Progenitor cell of endocrine pancreas (in vitro differentiated cells): ENCODE measurements around the gene LCOR. TPM values are rescaled to one million over a fixed set of nuclear protein-coding genes. Genes with fewer than 3 reads are reported as not detected.

ENCODE experiments used
- DNase-seq: peaks from one replicate; pipeline ENCODE4 v3.0.0; 2021; ENCODE audit warnings: low spot score; ENCODE audit not compliant: unreplicated experiment
- H3K27ac Mint-ChIP-seq: 2 replicates; pipeline ENCODE4 v1.8.0; 2021; ENCODE audit warnings: mild to moderate bottlenecking, moderate library complexity, mixed read lengths
- H3K27me3 Mint-ChIP-seq: 2 replicates; pipeline ENCODE4 v1.8.0; 2021; ENCODE audit warnings: mixed read lengths
- H3K36me3 Mint-ChIP-seq: 2 replicates; pipeline ENCODE4 v1.8.0; 2022; ENCODE audit warnings: mixed read lengths; ENCODE audit not compliant: insufficient read depth
- H3K4me1 Mint-ChIP-seq: 2 replicates; pipeline ENCODE4 v1.8.0; 2021; ENCODE audit warnings: low read depth, mixed read lengths
- H3K4me3 Mint-ChIP-seq: 2 replicates; pipeline ENCODE4 v1.8.0; 2021; ENCODE audit warnings: low read depth, mild to moderate bottlenecking, moderate library complexity, mixed read lengths
- H3K9me3 Mint-ChIP-seq: 2 replicates; pipeline ENCODE4 v1.8.0; 2021; ENCODE audit warnings: low read depth, mixed read lengths
- total RNA-seq: library from RNA; stranded (reverse); gene quantifications from 2 replicates; pipeline ENCODE4 v1.2.1, GENCODE V29; 2021
- TF ChIP-seq, protein P1 (sequence below): fragments of 200-600 bp; sonication (generic); IDR thresholded peaks from one replicate; pipeline ENCODE4 v1.5.0; 2021; ENCODE audit warnings: antibody characterized with exemption, mild to moderate bottlenecking; ENCODE audit not compliant: unreplicated experiment

LCOR gene
- total RNA-seq, 1 donor from 2014 or later = 88.6 TPM

DNA sequence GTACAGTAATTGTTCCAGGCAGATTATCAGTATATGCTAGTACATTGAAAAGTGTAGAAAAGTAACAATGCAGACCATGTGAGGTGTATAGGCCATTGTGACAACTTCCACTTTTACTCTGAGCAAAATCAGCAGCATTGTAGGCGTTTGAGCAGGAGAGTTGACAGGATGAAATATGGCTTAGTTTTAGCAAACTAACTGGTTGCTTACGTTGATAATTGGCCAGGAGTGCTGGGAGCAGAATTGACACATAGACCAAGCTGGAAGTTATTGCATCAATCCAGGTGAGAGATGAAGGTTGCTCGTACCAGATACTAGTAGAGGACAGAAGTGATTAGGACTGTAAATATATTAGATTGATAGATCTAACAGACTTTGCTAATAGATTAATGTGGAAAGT is 46.0 kb downstream of the LCOR start:
- Mint-ChIP-seq H3K9me3 (no peaks in the 10 kb centered on the region), H3K27me3 (no peaks in the 10 kb centered on the region), H3K36me3 (peaks cover 5% of the 10 kb centered on the region), H3K4me3 (no peak overlapping the region), H3K4me1 (peaks cover 19% of the 10 kb centered on the region), H3K27ac (peak overlapping the region; percentile 33)
- DNase-seq = no peak
- TF ChIP-seq, protein P1, sequence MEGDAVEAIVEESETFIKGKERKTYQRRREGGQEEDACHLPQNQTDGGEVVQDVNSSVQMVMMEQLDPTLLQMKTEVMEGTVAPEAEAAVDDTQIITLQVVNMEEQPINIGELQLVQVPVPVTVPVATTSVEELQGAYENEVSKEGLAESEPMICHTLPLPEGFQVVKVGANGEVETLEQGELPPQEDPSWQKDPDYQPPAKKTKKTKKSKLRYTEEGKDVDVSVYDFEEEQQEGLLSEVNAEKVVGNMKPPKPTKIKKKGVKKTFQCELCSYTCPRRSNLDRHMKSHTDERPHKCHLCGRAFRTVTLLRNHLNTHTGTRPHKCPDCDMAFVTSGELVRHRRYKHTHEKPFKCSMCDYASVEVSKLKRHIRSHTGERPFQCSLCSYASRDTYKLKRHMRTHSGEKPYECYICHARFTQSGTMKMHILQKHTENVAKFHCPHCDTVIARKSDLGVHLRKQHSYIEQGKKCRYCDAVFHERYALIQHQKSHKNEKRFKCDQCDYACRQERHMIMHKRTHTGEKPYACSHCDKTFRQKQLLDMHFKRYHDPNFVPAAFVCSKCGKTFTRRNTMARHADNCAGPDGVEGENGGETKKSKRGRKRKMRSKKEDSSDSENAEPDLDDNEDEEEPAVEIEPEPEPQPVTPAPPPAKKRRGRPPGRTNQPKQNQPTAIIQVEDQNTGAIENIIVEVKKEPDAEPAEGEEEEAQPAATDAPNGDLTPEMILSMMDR = no peak

DNA sequence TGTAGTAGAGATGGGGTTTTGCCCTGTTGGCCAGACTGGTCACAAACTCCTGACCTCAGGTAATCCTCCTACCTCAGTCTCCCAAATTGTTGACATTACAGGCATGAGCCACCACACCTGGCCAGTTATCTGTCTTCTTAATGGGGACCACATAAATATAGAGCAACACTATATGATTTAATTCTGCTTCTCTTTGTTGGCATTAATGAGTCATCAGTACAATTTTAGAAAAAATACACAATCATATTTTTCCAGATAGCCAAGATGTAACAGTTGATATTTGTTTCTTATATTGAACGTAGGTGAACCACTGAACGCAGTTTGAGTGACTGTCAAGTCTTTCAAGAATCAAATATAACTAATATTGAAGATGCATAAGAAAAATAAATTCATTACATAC is 48.5 kb downstream of the LCOR start:
- Mint-ChIP-seq H3K4me3 (no peak overlapping the region), H3K4me1 (peaks cover 24% of the 10 kb centered on the region), H3K27me3 (no peaks in the 10 kb centered on the region), H3K9me3 (no peaks in the 10 kb centered on the region), H3K27ac (peak overlapping the region; percentile 35), H3K36me3 (peaks cover 5% of the 10 kb centered on the region)
- no peak for DNase-seq
- TF ChIP-seq, protein P1 = no peak

DNA sequence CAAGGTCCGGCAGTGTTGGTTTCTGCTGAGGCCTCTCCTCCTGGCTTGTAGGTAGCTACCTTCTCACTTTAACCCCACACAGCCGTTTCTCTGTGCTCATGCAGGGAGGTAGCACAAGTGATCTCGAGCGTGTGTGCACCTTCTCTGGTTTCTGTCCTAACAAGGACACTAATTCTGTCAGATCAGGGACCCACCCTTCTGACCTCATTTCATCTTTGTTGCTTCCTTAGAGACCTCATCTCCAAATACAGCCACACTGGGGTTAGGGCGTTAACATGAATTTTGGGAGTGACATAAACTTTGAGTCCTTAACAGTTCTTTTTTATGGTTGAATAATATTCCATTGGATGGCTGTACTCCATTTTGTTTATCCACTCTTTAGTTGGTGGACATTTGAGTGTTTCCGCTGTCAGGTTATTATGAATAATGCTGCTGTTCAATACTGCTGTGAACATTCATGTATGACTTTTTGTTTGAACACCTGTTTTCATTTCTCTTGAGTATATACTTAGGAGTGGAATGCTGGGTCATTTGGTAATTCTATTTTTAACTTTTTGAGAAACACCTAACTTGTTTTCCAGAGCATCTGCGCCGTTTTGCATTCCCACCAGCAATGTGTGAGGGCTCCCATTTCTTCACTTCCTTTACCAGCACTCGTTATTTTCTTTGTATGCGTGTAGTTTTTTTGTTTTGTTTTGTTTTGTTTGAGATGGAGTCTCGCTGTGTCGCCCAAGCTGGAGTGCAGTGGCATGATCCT is 57.5 kb downstream of the LCOR start:
- Mint-ChIP-seq H3K36me3 (peaks cover 38% of the 10 kb centered on the region), H3K27ac (peak overlapping the region; percentile 87), H3K4me1 (peaks cover 14% of the 10 kb centered on the region), H3K4me3 (no peak overlapping the region), H3K9me3 (peaks cover 29% of the 10 kb centered on the region), H3K27me3 (no peaks in the 10 kb centered on the region)
- no peak for DNase-seq
- TF ChIP-seq, protein P1 = no peak

DNA sequence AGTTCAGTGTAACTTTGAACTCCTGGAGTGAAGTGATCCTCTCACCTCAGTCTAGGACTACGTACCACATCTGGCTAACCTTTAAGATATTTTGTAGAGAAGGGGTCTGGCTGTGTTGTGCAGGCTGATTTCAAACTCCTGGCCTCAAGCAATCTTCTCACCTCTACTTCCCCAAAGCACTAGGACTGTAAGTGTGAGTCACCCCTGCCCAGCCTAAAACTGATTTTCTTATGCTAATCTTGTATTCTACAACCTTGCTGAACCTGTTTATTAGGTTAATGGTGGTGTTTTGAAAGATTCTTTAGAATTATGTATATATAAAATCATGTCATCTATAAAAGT is 58.0 kb downstream of the LCOR start:
- TF ChIP-seq, protein P1 = no peak
- Mint-ChIP-seq H3K4me1 (peaks cover 14% of the 10 kb centered on the region), H3K36me3 (peaks cover 40% of the 10 kb centered on the region), H3K4me3 (no peak overlapping the region), H3K27me3 (no peaks in the 10 kb centered on the region), H3K27ac (peak overlapping the region; percentile 87), H3K9me3 (peaks cover 29% of the 10 kb centered on the region)
- DNase-seq = no peak

DNA sequence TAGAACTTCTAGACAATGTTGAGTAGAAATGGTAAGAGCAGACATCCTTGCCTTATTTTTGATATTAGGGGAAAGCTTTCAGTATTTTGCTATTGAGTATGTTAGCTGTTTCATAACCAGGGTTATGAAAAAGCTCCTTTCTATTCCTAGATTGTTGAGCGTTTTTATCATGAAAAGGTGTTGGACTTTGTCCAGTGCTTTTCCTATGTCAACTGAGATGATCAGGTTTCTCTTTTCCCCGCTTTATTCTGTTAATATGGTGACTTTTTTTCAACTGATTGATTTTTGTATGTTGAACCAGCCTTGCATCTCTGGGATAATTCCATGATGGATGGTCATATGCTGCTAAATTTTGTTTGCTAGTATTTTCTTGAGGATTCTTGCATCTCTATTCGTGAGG is 58.5 kb downstream of the LCOR start:
- no peak for DNase-seq
- H3K4me3 Mint-ChIP-seq = no peak overlapping the region
- peaks cover 40% of the 10 kb centered on the region for H3K36me3 Mint-ChIP-seq
- peaks cover 29% of the 10 kb centered on the region for H3K9me3 Mint-ChIP-seq
- no peak overlapping the region for H3K27ac Mint-ChIP-seq
- TF ChIP-seq, protein P1 = no peak
- no peaks in the 10 kb centered on the region for H3K27me3 Mint-ChIP-seq
- peaks cover 14% of the 10 kb centered on the region for H3K4me1 Mint-ChIP-seq
